Upper lobe of right lung (tissue), 1 donor: ENCODE results near the gene PCBP2. TPM values are rescaled to one million over a fixed set of nuclear protein-coding genes. Genes with fewer than 3 reads are reported as not detected.

ENCODE experiments used
- ATAC-seq: fragments of 200-7000 bp; cut with Tn5 transposase; one replicate; pipeline ENCODE4 v1.9.1; 2020; ENCODE audit warnings: mild to moderate bottlenecking, moderate library complexity
- DNase-seq: peaks from one replicate; pipeline ENCODE4 v3.0.0-alpha.2; 2020
- H3K27ac ChIP-seq: fragments of 200-600 bp; one replicate; pipeline ENCODE4 v1.8.0; 2022
- H3K27me3 ChIP-seq: fragments of 200-600 bp; one replicate; pipeline ENCODE4 v1.8.0; 2022; ENCODE audit warnings: mild to moderate bottlenecking
- H3K36me3 ChIP-seq: fragments of 200-600 bp; one replicate; pipeline ENCODE4 v1.8.0; 2022
- H3K4me1 ChIP-seq: fragments of 200-600 bp; one replicate; pipeline ENCODE4 v1.8.0; 2022
- H3K4me3 ChIP-seq: fragments of 200-600 bp; one replicate; pipeline ENCODE4 v1.8.0; 2022; ENCODE audit warnings: mild to moderate bottlenecking
- H3K9me3 ChIP-seq: fragments of 200-600 bp; one replicate; pipeline ENCODE4 v1.8.0; 2022
- intact Hi-C: fragments of 100-400 bp; cut with DNase I; formaldehyde crosslinking; loops from one replicate; pipeline ENCODE4 v1.11.0; 2022
- total RNA-seq: library from RNA; stranded (reverse); fragmentation: NEBNext Ultra II Directional; extraction: Animal tissue kit (Norgen Biotek cat#: 25700); gene quantifications from one replicate; pipeline ENCODE4 v1.2.1, GENCODE V29; 2021
- TF ChIP-seq, protein P1 (sequence below): fragments of 200-600 bp; IDR thresholded peaks from one replicate; pipeline ENCODE4 v1.8.0; 2022; ENCODE audit warnings: antibody characterized with exemption
- donor health status: DM: no; HTN: yes; CAD: no; lungs with severe emphysema.

Gene PCBP2
- total RNA-seq, 1 donor from 2014 or later: 727 TPM

DNA sequence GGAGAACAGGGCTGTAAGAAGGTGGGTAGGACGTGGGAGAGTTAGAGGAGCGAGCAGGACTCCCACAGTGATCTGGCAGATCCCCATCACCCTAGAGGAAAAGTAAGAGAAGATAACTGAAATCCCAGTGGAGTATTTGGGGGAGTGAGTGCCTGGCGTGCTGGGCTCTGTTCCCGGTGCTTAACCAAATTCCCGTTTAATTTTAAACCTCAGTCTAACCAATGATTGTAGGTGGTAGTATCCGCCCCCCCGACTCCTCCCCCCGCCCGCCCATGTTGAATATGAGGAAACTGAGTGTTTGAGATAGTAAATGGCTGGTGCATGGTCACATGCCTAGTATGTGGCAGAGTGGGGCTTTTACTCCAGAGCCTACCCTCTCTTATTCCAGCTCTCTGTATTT is 50.4 kb downstream of the PCBP2 start:
- intact Hi-C loops: loop anchor here (10.0 kb wide), 1 partner anchor 148 kb away; no protein-coding TSS in a partner anchor
- TF ChIP-seq, protein P1, sequence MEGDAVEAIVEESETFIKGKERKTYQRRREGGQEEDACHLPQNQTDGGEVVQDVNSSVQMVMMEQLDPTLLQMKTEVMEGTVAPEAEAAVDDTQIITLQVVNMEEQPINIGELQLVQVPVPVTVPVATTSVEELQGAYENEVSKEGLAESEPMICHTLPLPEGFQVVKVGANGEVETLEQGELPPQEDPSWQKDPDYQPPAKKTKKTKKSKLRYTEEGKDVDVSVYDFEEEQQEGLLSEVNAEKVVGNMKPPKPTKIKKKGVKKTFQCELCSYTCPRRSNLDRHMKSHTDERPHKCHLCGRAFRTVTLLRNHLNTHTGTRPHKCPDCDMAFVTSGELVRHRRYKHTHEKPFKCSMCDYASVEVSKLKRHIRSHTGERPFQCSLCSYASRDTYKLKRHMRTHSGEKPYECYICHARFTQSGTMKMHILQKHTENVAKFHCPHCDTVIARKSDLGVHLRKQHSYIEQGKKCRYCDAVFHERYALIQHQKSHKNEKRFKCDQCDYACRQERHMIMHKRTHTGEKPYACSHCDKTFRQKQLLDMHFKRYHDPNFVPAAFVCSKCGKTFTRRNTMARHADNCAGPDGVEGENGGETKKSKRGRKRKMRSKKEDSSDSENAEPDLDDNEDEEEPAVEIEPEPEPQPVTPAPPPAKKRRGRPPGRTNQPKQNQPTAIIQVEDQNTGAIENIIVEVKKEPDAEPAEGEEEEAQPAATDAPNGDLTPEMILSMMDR: no peak
- H3K27me3 ChIP-seq: no peaks in the 10 kb centered on the region
- peaks cover 26% of the 10 kb centered on the region for H3K4me1 ChIP-seq
- peak overlapping the region; percentile 97 for H3K27ac ChIP-seq
- H3K36me3 ChIP-seq: peaks cover 27% of the 10 kb centered on the region
- no peaks in the 10 kb centered on the region for H3K9me3 ChIP-seq
- peak; percentile 46 for DNase-seq
- no peak for ATAC-seq
- peak overlapping the region; percentile 77 for H3K4me3 ChIP-seq

DNA sequence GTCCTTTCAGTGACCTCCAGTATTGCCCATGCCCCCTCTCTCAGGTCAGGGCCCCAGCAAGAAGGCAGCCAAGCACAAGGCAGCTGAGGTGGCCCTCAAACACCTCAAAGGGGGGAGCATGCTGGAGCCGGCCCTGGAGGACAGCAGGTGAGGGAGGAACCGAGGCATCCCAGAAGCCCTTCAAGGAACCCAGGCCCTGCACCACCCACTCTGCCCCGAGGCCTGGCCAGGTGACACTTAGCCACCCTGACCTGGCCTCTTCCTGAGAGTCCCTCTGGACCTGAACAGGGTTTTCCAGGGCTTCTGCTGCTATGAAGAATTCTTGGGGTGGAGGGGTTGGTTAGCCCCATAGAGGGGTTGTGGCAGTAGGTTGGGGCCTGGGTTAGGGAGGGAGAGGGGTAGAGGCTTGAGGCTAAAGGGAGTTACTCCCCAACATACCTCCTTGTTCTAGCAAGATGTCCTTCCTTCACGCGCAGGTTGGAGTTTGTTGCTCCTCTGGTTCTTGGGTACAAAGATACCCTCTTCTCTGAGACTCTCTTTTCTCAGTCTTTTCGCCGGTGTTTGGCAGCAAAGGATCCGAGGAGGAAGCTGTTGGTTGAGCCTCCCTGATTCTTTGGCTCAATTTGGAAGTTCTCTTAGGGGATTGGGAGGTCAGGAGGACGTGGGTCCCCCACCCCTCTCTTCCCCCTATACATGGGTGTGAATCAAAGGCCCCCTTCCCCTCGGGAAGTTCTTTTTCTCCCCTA is 51.3 kb downstream of the PCBP2 start:
- Histone ChIP-seq H3K4me3 (peak overlapping the region; percentile 2), H3K27ac (peak overlapping the region; percentile 82), H3K4me1 (peaks cover 20% of the 10 kb centered on the region), H3K27me3 (no peaks in the 10 kb centered on the region), H3K9me3 (no peaks in the 10 kb centered on the region), H3K36me3 (peaks cover 27% of the 10 kb centered on the region)
- no peak for ATAC-seq
- TF ChIP-seq, protein P1: no peak
- DNase-seq: peak; percentile 62
- intact Hi-C loops: loop anchor here (10.0 kb wide), 1 partner anchor 148 kb away; no protein-coding TSS in a partner anchor

DNA sequence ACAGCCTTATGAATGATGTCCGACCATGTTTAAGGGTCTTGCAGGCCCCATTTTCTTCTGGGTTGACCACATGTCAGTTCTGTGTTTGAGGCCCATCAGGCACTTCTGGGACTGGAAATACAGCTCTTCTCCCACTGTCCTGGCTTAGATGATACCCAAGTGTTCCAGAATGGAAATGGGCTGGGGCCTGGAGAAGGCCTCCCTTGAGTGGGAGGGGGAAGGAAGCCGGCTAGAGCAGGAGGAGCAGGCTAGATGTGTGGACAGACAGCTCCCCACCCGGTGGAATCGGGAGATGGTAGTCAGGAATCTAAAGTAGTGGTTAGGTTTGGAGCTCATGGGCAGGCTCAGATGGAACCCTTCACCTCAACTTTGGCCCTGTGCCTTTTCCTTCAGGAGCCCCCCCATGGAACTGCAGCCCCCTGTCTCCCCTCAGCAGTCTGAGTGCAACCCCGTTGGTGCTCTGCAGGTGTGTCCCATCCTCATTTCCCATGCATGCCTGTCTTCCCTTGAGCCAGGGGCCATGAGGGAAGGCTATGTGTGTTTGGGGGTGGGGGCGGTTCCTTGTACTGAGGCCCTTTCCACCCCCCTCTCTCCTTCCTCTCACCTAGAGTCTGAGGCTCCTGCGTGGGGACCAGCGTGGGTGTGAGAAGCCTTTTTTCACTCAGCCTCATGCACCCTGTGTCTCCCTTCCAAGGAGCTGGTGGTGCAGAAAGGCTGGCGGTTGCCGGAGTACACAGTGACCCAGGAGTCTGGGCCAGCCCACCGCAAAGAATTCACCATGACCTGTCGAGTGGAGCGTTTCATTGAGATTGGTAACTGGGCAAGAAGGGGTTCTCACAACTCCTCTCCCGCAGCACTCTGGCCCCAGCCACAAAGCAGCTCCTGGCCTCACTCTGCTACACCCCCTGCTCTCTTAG is 52.4 kb downstream of the PCBP2 start:
- Histone ChIP-seq H3K4me1 (peaks cover 24% of the 10 kb centered on the region), H3K27me3 (no peaks in the 10 kb centered on the region), H3K27ac (peak overlapping the region; percentile 82), H3K4me3 (no peak overlapping the region), H3K36me3 (peaks cover 27% of the 10 kb centered on the region), H3K9me3 (no peaks in the 10 kb centered on the region)
- TF ChIP-seq, protein P1: no peak
- ATAC-seq (no peak), DNase-seq (peak; percentile 48)
- intact Hi-C loops: loop anchor here (10.0 kb wide), 1 partner anchor 149 kb away; no protein-coding TSS in a partner anchor

DNA sequence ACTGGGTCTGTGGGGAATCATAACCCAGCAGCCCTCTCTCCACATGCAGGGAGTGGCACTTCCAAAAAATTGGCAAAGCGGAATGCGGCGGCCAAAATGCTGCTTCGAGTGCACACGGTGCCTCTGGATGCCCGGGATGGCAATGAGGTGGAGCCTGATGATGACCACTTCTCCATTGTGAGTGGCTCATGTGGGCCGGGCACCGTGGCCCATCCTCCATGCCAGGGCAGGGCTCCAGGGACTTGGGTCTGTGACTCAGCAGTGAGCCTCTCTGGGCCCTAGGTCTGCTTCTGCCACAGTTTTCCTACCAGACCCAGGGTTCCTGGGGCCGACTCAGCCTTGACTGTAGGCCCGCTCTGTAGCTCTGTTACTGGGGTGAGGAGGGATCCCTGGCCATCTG is 53.2 kb downstream of the PCBP2 start:
- no peak for ATAC-seq
- Histone ChIP-seq H3K27ac (no peak overlapping the region), H3K4me3 (no peak overlapping the region), H3K9me3 (no peaks in the 10 kb centered on the region), H3K4me1 (peaks cover 24% of the 10 kb centered on the region), H3K27me3 (no peaks in the 10 kb centered on the region), H3K36me3 (peaks cover 27% of the 10 kb centered on the region)
- DNase-seq: no peak
- intact Hi-C loops: loop anchor here (10.0 kb wide), 1 partner anchor 150 kb away; no protein-coding TSS in a partner anchor
- TF ChIP-seq, protein P1: no peak

DNA sequence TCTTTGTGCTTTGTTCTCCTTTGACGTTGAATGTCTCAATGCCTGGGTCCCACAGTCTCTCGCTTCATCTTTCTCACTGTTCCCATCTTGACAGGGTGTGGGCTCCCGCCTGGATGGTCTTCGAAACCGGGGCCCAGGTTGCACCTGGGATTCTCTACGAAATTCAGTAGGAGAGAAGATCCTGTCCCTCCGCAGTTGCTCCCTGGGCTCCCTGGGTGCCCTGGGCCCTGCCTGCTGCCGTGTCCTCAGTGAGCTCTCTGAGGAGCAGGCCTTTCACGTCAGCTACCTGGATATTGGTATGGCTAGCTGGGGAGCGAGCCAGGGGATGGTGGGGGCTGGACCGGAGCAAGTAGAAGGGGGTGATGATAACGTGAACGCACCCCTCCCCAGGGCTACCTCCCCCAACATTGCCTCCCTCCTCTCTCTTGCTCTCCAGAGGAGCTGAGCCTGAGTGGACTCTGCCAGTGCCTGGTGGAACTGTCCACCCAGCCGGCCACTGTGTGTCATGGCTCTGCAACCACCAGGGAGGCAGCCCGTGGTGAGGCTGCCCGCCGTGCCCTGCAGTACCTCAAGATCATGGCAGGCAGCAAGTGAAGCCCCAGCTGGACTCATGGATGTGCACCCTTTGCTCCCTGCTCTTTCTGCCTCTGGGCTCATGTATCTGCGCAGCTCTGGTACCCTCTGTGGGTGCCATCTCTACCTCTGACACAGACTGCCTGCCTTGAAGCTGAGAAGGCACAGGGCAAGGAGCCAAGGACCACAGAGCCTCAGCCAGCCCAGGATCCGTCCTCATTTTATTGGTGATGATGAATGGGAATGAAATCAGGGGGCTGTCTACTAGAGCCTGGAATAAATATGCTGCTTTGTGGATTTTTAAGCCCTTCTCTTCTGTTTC is 53.9 kb downstream of the PCBP2 start:
- H3K9me3 ChIP-seq: no peaks in the 10 kb centered on the region
- ATAC-seq: no peak
- H3K4me1 ChIP-seq: peaks cover 24% of the 10 kb centered on the region
- no peak for DNase-seq
- peaks cover 29% of the 10 kb centered on the region for H3K36me3 ChIP-seq
- H3K4me3 ChIP-seq: no peak overlapping the region
- H3K27me3 ChIP-seq: no peaks in the 10 kb centered on the region
- H3K27ac ChIP-seq: no peak overlapping the region
- intact Hi-C loops: loop anchor here (10.0 kb wide), 1 partner anchor 151 kb away; no protein-coding TSS in a partner anchor
- TF ChIP-seq, protein P1: no peak
